Measurements from ENCODE around the gene IFIT2. TPM values are rescaled to one million over a fixed set of nuclear protein-coding genes. Genes with fewer than 3 reads are reported as not detected.

IFIT2 gene
- total RNA-seq, 8 experiments from 2014 or later: 0.29 to 117 (median 7.7) TPM

DNA sequence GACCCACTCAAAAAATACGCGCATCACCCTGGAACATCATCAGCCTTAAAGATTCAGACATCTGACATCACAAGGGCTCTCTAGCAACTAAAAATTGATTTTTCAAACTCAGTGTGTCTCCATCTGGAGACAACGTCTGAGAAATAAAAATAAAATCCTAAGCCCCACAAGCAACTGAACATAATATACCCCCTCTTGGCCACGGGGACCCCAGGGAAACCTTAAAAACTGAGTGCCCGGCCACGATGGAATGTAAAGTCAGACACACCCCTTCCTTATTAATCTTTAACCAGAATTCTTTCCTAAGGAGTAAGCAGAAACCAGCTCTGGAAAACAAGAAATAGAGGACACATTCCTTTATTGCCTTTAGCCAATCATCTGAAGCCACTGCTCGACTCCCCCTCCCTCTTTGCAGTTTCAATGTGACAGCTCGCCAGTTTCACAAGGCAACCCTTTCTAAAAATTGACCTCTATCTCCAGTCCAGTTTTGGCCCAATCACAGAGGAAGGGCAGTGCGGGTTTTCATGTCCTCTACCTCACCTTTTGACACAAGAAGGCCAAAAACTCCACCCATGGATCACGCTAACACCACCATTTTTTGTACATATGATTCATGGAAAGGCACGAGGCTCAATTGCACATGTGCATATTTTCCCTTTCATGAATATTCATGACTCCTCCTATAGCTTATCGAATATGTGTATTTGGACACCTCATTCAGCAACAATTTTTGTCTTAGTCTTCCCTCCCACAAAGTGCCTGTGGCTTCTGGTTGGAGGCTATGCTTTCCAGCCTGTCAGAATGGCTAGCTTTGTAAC lies 50.1 kb downstream of the IFIT2 start:
- WGBS, 10 experiments: 0 to 34% (median 14%) methylated on average over 4 to 11 of the region's 12 CpGs; no CpG with 5 or more reads in 2 of the 10 experiments
- H3K27ac ChIP-seq: no peak overlapping the region

DNA sequence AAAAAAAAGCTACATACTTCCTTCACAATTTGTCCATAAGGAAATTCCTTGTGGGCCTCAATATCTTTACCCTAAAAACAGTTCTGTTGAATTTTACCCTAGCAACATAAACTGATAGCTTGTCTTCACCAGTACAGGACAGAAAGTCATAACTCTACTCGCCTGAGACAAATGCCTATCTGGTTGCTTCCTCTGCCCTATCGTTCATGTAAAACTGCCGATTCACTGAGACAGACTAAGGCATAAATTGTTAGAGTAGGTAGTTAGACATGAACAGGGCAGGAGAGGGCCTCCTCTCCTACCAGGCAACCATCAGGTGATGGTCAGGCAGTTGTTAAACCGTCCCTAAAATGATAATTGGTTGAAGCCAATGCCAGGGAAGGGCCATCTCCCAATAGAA lies 51.0 kb downstream of the IFIT2 start:
- peaks cover 31 to 34% of the 10 kb centered on the region in 2 donors for H3K4me1 ChIP-seq (replicated peaks in 1 of 2)
- no peak overlapping the region for H3K4me3 ChIP-seq
- no peak overlapping the region for H3K27ac ChIP-seq
- 69 to 100% (median 91%) methylated on average over 1 to 4 of the region's 4 CpGs for WGBS, 10 experiments
- in situ Hi-C loops (cut with MboI; ENCODE audit: low pct_unique_long_range_greater_than_20kb in 2 of 9, low sequenced_read_pairs in 9 of 9, unreplicated experiment in 9 of 9): no loop called here
- ATAC-seq (replicated peaks in 6 of 8): no peak

More for the DNA sequence above, 50.1 kb downstream of the IFIT2 start:
- in situ Hi-C loops (cut with MboI; ENCODE audit: low pct_unique_long_range_greater_than_20kb in 2 of 9, low sequenced_read_pairs in 9 of 9, unreplicated experiment in 9 of 9): no loop called here
- H3K4me1 ChIP-seq (replicated peaks in 1 of 2): peaks cover 38 to 40% of the 10 kb centered on the region in 2 donors
- peak; percentile 34 to 78 (median 59) for ATAC-seq (replicated peaks in 6 of 8)
- no peak overlapping the region for H3K4me3 ChIP-seq

GRCh38 chr10:89355394-89355931 lies 53.6 kb downstream of the IFIT2 start:
- H3K27ac ChIP-seq: no peak overlapping the region
- WGBS, 10 experiments: 0 to 73% (median 6%) methylated on average over 1 to 2 of the region's 2 CpGs; no CpG with 5 or more reads in 4 of the 10 experiments
- ATAC-seq (replicated peaks in 6 of 8): peak in 4 of 8 experiments; percentile 12 to 31 (median 22)
- in situ Hi-C loops (cut with MboI; ENCODE audit: low pct_unique_long_range_greater_than_20kb in 2 of 9, low sequenced_read_pairs in 9 of 9, unreplicated experiment in 9 of 9): no loop called here
- peaks cover 21 to 33% of the 10 kb centered on the region in 2 donors for H3K4me1 ChIP-seq (replicated peaks in 1 of 2)
- H3K4me3 ChIP-seq: no peak overlapping the region

- no peak overlapping the region for H3K4me3 ChIP-seq
- ATAC-seq (replicated peaks in 6 of 8): peak in 2 of 8 experiments; percentile 2 to 4
- H3K27ac ChIP-seq: no peak overlapping the region
- peaks cover 9 to 20% of the 10 kb centered on the region in 2 donors for H3K4me1 ChIP-seq (replicated peaks in 1 of 2)
- in situ Hi-C loops (cut with MboI; ENCODE audit: low pct_unique_long_range_greater_than_20kb in 2 of 9, low sequenced_read_pairs in 9 of 9, unreplicated experiment in 9 of 9): no loop called here
- 43 to 100% (median 66%) methylated on average over 1 of the region's 1 CpG; no CpG with 5 or more reads in 4 of the 10 experiments for WGBS, 10 experiments
These were observed 55.2 kb downstream of the IFIT2 start for GRCh38 chr10:89357096-89357495.

DNA sequence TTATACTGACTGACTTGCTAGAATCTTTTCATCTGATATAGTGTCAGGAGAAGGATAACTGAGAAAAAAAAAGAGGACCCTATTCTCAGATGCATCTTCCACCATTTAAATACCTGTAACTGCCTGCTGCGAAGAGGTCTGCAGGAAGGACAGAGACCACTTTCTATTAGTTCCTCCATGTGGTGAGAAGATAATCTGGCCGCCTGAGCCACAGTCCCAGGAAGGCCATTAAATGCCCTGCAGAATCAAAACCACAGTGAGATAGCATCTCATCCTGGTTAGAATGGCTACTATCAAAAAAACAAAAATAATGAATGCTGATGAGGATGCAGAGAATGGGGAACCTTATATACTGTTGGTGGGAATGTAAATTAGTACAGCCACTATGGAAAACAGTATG lies 56.1 kb downstream of the IFIT2 start:
- Histone ChIP-seq H3K27ac (no peak overlapping the region), H3K4me1 (replicated peaks in 1 of 2) (peaks cover 4 to 11% of the 10 kb centered on the region in 2 donors), H3K4me3 (no peak overlapping the region)
- ATAC-seq (replicated peaks in 6 of 8): no peak
- in situ Hi-C loops (cut with MboI; ENCODE audit: low pct_unique_long_range_greater_than_20kb in 2 of 9, low sequenced_read_pairs in 9 of 9, unreplicated experiment in 9 of 9): no loop called here
- 88 to 100% (median 94%) methylated on average over 1 to 2 of the region's 2 CpGs; no CpG with 5 or more reads in 3 of the 10 experiments for WGBS, 10 experiments

Other genes starting within 250 kb of the IFIT2 start
- gene CH25H, start 94.7 kb upstream of the IFIT2 start, total RNA-seq: 1 to 10 TPM in 5 of 8 experiments, under 1 TPM in 3; 0.17 to 7.1 (median 1.4) TPM
- gene LIPA, start 50.3 kb upstream of the IFIT2 start, total RNA-seq: 100 to 1,000 TPM in 2 of 8 experiments, 10 to 100 TPM in 6; 21.1 to 350 (median 36.2) TPM
- gene IFIT3, start 26.0 kb downstream of the IFIT2 start, total RNA-seq: 100 to 1,000 TPM in 1 of 8 experiments, 10 to 100 TPM in 3, under 1 TPM in 4; 0.65 to 240 (median 15.1) TPM
- gene IFIT1B, start 76.0 kb downstream of the IFIT2 start, total RNA-seq: under 1 TPM; 0.13 to 0.57 (median 0.53) TPM
- 100 to 1,000 TPM in 1 of 8 experiments, 10 to 100 TPM in 3, 1 to 10 TPM in 4; 1.5 to 889 (median 8.4) TPM for gene IFIT1, start 90.6 kb downstream of the IFIT2 start, total RNA-seq
- gene IFIT5, start 112.5 kb downstream of the IFIT2 start, total RNA-seq: 10 to 100 TPM; 18.6 to 45.2 (median 21.8) TPM
- 10 to 100 TPM in 1 of 8 experiments, under 1 TPM in 4, not detected in 3; under 0.01 to 15.8 (median 0.14) TPM for gene SLC16A12, start 233.5 kb downstream of the IFIT2 start, total RNA-seq

All from motor neuron (in vitro differentiated cells).